Stimulated activated CD8-positive, alpha-beta memory T cell treated with anti-CD3 and anti-CD28 coated beads, Interleukin-4, amount 100 ng/mL, for 48 hours (primary cell): ENCODE results near the gene TCEAL1.
"Not testable (repeated sequence)": the region's sequence is repeated elsewhere in the genome, so short reads cannot be mapped to it uniquely, and the experiment has no call there.

ENCODE experiments used
- DNase-seq: peaks from one replicate; pipeline ENCODE4 v3.0.0-alpha.2; 2020

Gene TCEAL1

GRCh38 chrX:103628386-103629317, at the start of gene TCEAL1:
Gene TCEAL1 (plus strand): TSS chrX:103628975. CDS start chrX:103629917, 942 bp downstream.
- peak; percentile 54 for DNase-seq

GRCh38 chrX:103584596-103584995, 44.2 kb upstream of the TCEAL1 start:
- DNase-seq, result no peak

- DNase-seq, result peak; percentile 58
Observed at GRCh38 chrX:103585411-103586313, 43.1 kb upstream of the TCEAL1 start, which contains the start of gene TCEAL4. Gene TCEAL4 (plus strand): TSS chrX:103585515. CDS start chrX:103586676, 1,161 bp downstream.

- no peak for DNase-seq
Observed at GRCh38 chrX:103586314-103586646, 42.5 kb upstream of the TCEAL1 start.

- DNase-seq, result no peak
Observed at GRCh38 chrX:103586659-103587058, 42.1 kb upstream of the TCEAL1 start.

- DNase-seq, result not testable (repeated sequence)
Observed at GRCh38 chrX:103592295-103592694, 36.5 kb upstream of the TCEAL1 start.

- DNase-seq, result not testable (repeated sequence)
Observed at GRCh38 chrX:103595202-103595601, 33.6 kb upstream of the TCEAL1 start.

- peak; percentile 36 for DNase-seq
Observed at GRCh38 chrX:103607364-103608305, 21.1 kb upstream of the TCEAL1 start, which contains the start of gene TCEAL3. Gene TCEAL3 (plus strand): TSS chrX:103607963. CDS start chrX:103609065, 1,102 bp downstream.

- DNase-seq, result peak; percentile 25
Observed at GRCh38 chrX:103608306-103608963, 20.3 kb upstream of the TCEAL1 start.

GRCh38 chrX:103610282-103610681, 18.5 kb upstream of the TCEAL1 start:
- DNase-seq, result no peak

GRCh38 chrX:103613362-103613890, 15.3 kb upstream of the TCEAL1 start:
- no peak for DNase-seq

- DNase-seq, result no peak
Observed at GRCh38 chrX:103614999-103615398, 13.8 kb upstream of the TCEAL1 start.

GRCh38 chrX:103615781-103616371, 12.9 kb upstream of the TCEAL1 start:
- no peak for DNase-seq

GRCh38 chrX:103616676-103617186, 12.0 kb upstream of the TCEAL1 start:
- no peak for DNase-seq

GRCh38 chrX:103624111-103624510, 4.7 kb upstream of the TCEAL1 start:
- no peak for DNase-seq

- no peak for DNase-seq
Observed at GRCh38 chrX:103626855-103627254, 1.9 kb upstream of the TCEAL1 start.

GRCh38 chrX:103629318-103630170, 769 bp downstream of the TCEAL1 start:
- DNase-seq, result peak; percentile 36

- no peak for DNase-seq
Observed at GRCh38 chrX:103630171-103630511, 1.4 kb downstream of the TCEAL1 start.

- DNase-seq, result no peak
Observed at GRCh38 chrX:103631145-103631544, 2.4 kb downstream of the TCEAL1 start.

GRCh38 chrX:103635436-103635835, 6.7 kb downstream of the TCEAL1 start:
- DNase-seq, result no peak
